Esophagus muscularis mucosa (tissue), 4 donors: ENCODE measurements around the gene LMAN2. TPM values are rescaled to one million over a fixed set of nuclear protein-coding genes. Genes with fewer than 3 reads are reported as not detected.
"Not testable (repeated sequence)": the region's sequence is repeated elsewhere in the genome, so short reads cannot be mapped to it uniquely, and the experiment has no call there.

Experiments
- DNase-seq: peaks from one replicate; pipeline ENCODE4 v3.0.0-alpha.2; 2017; ENCODE audit errors: extremely low spot score
- H3K27ac ChIP-seq, 4 donors: fragments of 200-600 bp; sonication (generic); replicated peaks in 1 of 4; 1 replicate in 3 of 4; 2 replicates in 1 of 4; pipeline ENCODE4 v1.5.1; 2016 to 2019; ENCODE audit warnings: mild to moderate bottlenecking in 1 of 4
- H3K27me3 ChIP-seq, 4 donors: fragments of 200-600 bp; sonication (generic); one replicate each; pipeline versions ENCODE4 v1.5.1 to v1.6.0; 2016 to 2019
- H3K36me3 ChIP-seq, 4 donors: fragments of 200-600 bp; sonication (generic); one replicate each; pipeline ENCODE4 v1.5.1; 2016 to 2019
- H3K4me1 ChIP-seq, 4 donors: fragments of 200-600 bp; sonication (generic); one replicate each; pipeline ENCODE4 v1.5.1; 2016 to 2019
- H3K4me3 ChIP-seq, 4 donors: fragments of 200-600 bp; sonication (generic); 1 replicate in 2 of 4; 2 replicates in 2 of 4; pipeline ENCODE4 v1.5.1; 2016 to 2019; ENCODE audit warnings: mild to moderate bottlenecking in 4 of 4, moderate library complexity in 1 of 4
- H3K9me3 ChIP-seq, 4 donors: fragments of 200-600 bp; sonication (generic); 1 replicate in 3 of 4; 2 replicates in 1 of 4; pipeline ENCODE4 v1.5.1; 2016 to 2019
- EP300 ChIP-seq: sonication (generic); formaldehyde crosslinking; IDR thresholded peaks from one replicate; pipeline ENCODE4 v1.6.1; 2017; ENCODE audit warnings: antibody characterized with exemption
- POLR2A ChIP-seq: fragments of 450-650 bp; IDR thresholded peaks from one replicate; pipeline ENCODE4 v1.6.1; 2017; ENCODE audit warnings: antibody characterized with exemption, moderate library complexity, mild to moderate bottlenecking, low read depth
- POLR2AphosphoS5 ChIP-seq, 2 donors: sonication (generic); formaldehyde crosslinking; IDR thresholded peaks; one replicate each; pipeline ENCODE4 v1.6.1; 2017; ENCODE audit warnings: antibody characterized with exemption in 2 of 2
- WGBS: methylation state at CpG from one replicate; pipeline ENCODE4 v1.1.5; 2018; 5-methylcytosine and 5-hydroxymethylcytosine counted together
- intact Hi-C: fragments of 100-400 bp; cut with DNase I; formaldehyde crosslinking; loops from one replicate; pipeline ENCODE4 v1.15.1; 2023
- total RNA-seq, 4 donors: library from RNA; depleted of rRNA; stranded (reverse); fragments of >200 nt; gene quantifications; one replicate each; pipeline versions ENCODE4 v1.1.0 to v1.2.1, GENCODE V29; 2016
- TF ChIP-seq, protein P1 (sequence below), 3 experiments: fragments of 200-600 bp in 2 of 3; fragments of 450-650 bp in 1 of 3; sonication (generic) in 2 of 3; IDR thresholded peaks; one replicate each; pipeline ENCODE4 v1.5.1; 2017 to 2019; ENCODE audit warnings: antibody characterized with exemption in 3 of 3, mild to moderate bottlenecking in 2 of 3, moderate library complexity in 1 of 3

The LMAN2 gene
- total RNA-seq, 4 donors from 2014 or later = 95.1 to 168 (median 128) TPM

DNA sequence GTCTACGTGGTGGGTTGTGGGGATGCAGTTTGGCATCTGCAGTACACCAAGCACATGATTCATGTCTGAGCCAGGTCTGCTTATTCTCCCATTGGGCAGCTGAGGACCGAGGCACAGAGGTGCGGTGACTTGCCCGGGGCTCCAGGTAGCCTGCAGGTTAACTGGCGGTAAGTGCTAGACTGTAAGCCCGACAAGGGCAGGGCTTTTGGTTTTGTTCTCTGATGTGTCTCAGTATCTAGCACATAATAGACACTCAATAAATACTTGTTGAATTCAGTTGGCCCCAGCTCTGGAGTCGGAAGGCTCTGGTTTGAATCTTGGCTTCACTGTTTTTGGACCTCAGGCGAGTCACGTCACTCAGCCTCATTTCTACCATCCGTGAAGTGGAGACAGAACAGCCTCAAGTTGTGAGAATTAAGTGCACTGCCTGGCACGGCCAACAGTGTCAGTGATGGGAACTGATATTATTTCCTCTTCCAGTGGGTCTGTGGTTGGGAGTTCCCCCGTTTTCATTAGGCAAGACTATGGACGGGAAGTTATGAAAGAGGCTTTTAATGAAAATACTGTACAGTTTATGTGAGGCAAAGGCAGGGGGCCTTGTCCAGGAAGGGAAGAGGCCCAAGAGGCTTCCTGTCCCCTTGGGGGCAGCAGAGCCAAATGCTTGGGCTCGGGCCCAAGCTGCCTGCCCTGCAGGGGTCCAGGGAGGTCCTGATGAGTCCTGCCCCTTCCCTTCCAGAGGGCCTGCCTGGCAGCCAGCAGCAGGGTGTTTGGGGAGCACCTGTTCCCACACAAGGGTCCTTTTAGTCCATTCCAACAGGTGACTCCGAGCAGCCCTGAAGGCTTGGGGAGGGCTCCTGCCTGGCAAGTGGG lies 44.6 kb downstream of the LMAN2 start:
- no peak for DNase-seq
- no peaks in the 10 kb centered on the region for H3K27me3 ChIP-seq
- no peaks in the 10 kb centered on the region for H3K9me3 ChIP-seq
- H3K36me3 ChIP-seq = peaks cover 8 to 34% (median 29%) of the 10 kb centered on the region in 4 donors
- H3K4me3 ChIP-seq = no peak overlapping the region
- WGBS = 71% methylated on average over 14 of the region's 15 CpGs
- H3K4me1 ChIP-seq = peaks cover 39 to 64% (median 44%) of the 10 kb centered on the region in 4 donors
- no peak for TF ChIP-seq POLR2AphosphoS5 (IDR thresholded peaks at IDR 0.05)
- TF ChIP-seq, protein P1, sequence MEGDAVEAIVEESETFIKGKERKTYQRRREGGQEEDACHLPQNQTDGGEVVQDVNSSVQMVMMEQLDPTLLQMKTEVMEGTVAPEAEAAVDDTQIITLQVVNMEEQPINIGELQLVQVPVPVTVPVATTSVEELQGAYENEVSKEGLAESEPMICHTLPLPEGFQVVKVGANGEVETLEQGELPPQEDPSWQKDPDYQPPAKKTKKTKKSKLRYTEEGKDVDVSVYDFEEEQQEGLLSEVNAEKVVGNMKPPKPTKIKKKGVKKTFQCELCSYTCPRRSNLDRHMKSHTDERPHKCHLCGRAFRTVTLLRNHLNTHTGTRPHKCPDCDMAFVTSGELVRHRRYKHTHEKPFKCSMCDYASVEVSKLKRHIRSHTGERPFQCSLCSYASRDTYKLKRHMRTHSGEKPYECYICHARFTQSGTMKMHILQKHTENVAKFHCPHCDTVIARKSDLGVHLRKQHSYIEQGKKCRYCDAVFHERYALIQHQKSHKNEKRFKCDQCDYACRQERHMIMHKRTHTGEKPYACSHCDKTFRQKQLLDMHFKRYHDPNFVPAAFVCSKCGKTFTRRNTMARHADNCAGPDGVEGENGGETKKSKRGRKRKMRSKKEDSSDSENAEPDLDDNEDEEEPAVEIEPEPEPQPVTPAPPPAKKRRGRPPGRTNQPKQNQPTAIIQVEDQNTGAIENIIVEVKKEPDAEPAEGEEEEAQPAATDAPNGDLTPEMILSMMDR (IDR thresholded peaks at IDR 0.05) = no peak
- no peak for TF ChIP-seq POLR2A
- intact Hi-C loops = loop anchor here (10.0 kb wide), 1 partner anchor 192 kb away; no protein-coding TSS in a partner anchor
- no peak overlapping the region for H3K27ac ChIP-seq

DNA sequence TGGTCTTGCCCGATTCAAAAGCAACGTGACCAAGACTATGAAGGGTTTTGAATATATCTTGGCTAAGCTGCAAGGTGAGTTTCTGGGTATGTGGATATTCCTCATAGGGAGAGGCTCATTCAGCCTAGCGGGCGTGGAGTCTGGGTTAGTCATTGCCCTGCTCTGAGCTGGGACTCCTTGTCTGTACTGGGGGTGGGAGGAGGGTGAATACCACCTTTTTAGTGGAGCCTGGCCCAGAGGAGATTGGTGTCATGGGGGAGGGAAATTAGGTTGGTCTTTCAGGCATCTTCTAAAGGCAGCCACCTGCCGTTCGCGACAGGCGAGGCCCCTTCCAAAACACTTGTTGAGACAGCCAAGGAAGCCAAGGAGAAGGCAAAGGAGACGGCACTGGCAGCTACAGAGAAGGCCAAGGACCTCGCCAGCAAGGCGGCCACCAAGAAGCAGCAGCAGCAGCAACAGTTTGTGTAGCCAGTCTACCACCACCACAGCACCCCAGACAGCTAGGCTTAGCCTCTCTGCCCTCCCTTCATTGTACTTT lies 45.3 kb downstream of the LMAN2 start:
- peaks cover 39 to 64% (median 44%) of the 10 kb centered on the region in 4 donors for H3K4me1 ChIP-seq
- not testable (repeated sequence) for DNase-seq
- intact Hi-C loops = loop anchor here (10.0 kb wide), 1 partner anchor 191 kb away; no protein-coding TSS in a partner anchor

DNA sequence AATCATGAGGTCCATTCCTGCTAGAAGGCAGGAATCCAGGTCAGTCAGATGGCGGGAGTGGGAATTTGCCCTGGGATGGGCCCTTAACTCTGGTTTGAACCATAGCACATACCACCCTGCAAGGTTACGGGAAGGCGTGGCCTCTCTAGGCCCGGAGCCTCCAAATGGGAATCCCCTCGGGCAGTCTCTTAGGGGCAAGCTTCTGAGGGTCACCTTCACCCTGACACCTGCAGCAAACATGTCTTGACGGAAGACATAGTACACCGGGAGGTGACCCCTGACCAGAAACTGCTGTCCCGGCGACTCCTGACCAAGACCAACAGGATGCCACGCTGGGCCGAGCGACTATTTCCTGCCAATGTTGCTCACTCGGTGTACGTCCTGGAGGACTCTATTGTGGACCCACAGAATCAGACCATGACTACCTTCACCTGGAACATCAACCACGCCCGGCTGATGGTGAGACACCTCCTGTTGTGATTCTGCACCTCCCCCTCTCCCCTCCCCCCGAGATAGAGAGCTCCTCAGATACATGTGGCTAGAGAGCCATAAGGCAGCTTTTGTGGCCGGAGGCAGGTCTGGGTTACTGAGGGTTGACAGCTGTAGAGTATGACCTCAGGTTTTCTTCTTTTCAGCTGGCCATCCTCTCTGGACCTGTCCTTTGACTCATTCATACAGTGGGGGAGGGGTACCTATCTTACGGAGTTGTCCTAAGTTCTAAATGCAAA lies 46.9 kb downstream of the LMAN2 start:
- H3K9me3 ChIP-seq = no peaks in the 10 kb centered on the region
- no peak for DNase-seq
- TF ChIP-seq, protein P1 (IDR thresholded peaks at IDR 0.05) = no peak
- TF ChIP-seq POLR2AphosphoS5 (IDR thresholded peaks at IDR 0.05) = no peak
- no peak for TF ChIP-seq EP300
- TF ChIP-seq POLR2A = no peak
- 27% methylated on average over 12 of the region's 19 CpGs for WGBS
- H3K4me1 ChIP-seq = peaks cover 50 to 66% (median 54%) of the 10 kb centered on the region in 4 donors
- peak overlapping the region; percentile 76 to 99 (median 90) for H3K4me3 ChIP-seq
- intact Hi-C loops = loop anchor here (10.0 kb wide), 1 partner anchor 190 kb away; no protein-coding TSS in a partner anchor
- peaks cover 8 to 34% (median 31%) of the 10 kb centered on the region in 4 donors for H3K36me3 ChIP-seq
- H3K27ac ChIP-seq = peak overlapping the region; percentile 78 to 90 (median 84)
- H3K27me3 ChIP-seq = no peaks in the 10 kb centered on the region

More for the DNA sequence above, 45.3 kb downstream of the LMAN2 start:
- 88% methylated on average over 11 of the region's 11 CpGs for WGBS
- H3K27ac ChIP-seq, H3K4me3 ChIP-seq, H3K27me3 ChIP-seq, H3K9me3 ChIP-seq: not testable (repeated sequence)
- peaks cover 8 to 34% (median 31%) of the 10 kb centered on the region in 4 donors for H3K36me3 ChIP-seq

DNA sequence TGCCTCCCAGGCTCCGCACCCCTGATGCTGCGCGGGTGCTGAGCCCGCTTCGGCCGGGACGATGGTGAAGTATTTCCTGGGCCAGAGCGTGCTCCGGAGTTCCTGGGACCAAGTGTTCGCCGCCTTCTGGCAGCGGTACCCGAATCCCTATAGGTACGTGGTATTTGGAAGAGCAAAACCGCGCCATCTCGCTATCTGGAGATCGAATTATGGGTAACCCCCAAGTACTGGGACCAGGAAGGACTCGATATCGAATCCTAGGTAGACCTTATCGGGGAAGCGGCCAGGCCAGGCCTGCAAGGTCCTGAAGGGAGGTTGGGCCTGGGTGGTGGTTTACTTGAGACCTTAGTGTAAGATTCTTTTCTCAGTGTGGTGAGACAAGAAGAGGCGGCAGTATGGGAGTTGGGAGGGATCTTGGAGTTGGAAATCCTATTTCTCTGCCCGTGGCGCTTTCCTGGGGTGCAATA lies 47.5 kb downstream of the LMAN2 start:
- H3K36me3 ChIP-seq = peaks cover 8 to 34% (median 31%) of the 10 kb centered on the region in 4 donors
- no peaks in the 10 kb centered on the region for H3K9me3 ChIP-seq
- peak overlapping the region; percentile 78 to 90 (median 84) for H3K27ac ChIP-seq
- 1% methylated on average over 24 of the region's 25 CpGs for WGBS
- intact Hi-C loops = loop anchor here (10.0 kb wide), 1 partner anchor 189 kb away; no protein-coding TSS in a partner anchor
- H3K27me3 ChIP-seq = no peaks in the 10 kb centered on the region
- peaks cover 48 to 67% (median 59%) of the 10 kb centered on the region in 4 donors for H3K4me1 ChIP-seq
- peak overlapping the region; percentile 76 to 99 (median 90) for H3K4me3 ChIP-seq
- no peak for TF ChIP-seq POLR2A
- TF ChIP-seq POLR2AphosphoS5 (IDR thresholded peaks at IDR 0.05) = no peak
- no peak for TF ChIP-seq EP300
- TF ChIP-seq, protein P1 (IDR thresholded peaks at IDR 0.05) = no peak
- no peak for DNase-seq
